GM20000 (cell line): ENCODE measurements around the gene SDHAF3.

Experiments
- DNase-seq: peaks from one replicate; pipeline ENCODE4 v3.0.0; 2012; ENCODE audit warnings: low spot score
- TF ChIP-seq, protein P1 (sequence below): IDR thresholded peaks from 2 replicates; pipeline ENCODE4 v1.5.1; 2012; ENCODE audit warnings: mild to moderate bottlenecking, control low read depth; ENCODE audit errors: extremely low read depth, missing control alignments

SDHAF3 gene

DNA sequence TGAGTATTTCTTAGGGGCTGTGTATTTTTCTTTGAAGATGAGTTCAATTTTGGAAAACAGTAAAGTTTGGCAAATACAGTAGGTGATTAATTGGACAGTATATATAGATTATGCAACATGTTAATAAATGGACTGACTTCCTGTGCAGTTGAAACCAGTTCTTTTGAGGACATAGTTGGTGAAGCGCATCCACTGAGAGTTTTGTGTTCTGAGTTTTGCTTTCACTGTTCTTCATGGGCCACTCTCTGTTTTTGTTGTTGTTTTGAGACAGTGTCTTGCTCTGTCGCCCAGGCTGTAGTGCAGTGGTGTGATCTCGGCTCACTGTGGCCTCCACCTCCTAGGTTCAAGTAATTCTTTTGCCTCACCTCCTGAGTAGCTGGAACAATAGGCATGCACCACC is 109.0 kb downstream of the SDHAF3 start:
- TF ChIP-seq, protein P1, sequence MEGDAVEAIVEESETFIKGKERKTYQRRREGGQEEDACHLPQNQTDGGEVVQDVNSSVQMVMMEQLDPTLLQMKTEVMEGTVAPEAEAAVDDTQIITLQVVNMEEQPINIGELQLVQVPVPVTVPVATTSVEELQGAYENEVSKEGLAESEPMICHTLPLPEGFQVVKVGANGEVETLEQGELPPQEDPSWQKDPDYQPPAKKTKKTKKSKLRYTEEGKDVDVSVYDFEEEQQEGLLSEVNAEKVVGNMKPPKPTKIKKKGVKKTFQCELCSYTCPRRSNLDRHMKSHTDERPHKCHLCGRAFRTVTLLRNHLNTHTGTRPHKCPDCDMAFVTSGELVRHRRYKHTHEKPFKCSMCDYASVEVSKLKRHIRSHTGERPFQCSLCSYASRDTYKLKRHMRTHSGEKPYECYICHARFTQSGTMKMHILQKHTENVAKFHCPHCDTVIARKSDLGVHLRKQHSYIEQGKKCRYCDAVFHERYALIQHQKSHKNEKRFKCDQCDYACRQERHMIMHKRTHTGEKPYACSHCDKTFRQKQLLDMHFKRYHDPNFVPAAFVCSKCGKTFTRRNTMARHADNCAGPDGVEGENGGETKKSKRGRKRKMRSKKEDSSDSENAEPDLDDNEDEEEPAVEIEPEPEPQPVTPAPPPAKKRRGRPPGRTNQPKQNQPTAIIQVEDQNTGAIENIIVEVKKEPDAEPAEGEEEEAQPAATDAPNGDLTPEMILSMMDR, result no peak
- DNase-seq, result peak; percentile 15
